Kidney epithelial cell (primary cell): ENCODE data around the gene PLB1. TPM values are rescaled to one million over a fixed set of nuclear protein-coding genes. Genes with fewer than 3 reads are reported as not detected.

Experiments
- DNase-seq: peaks from one replicate; pipeline ENCODE4 v3.0.0-alpha.2; 2010; ENCODE audit warnings: low read depth
- H3K27me3 ChIP-seq: 2 replicates; pipeline ENCODE4 v1.6.0; 2011; ENCODE audit warnings: low read length; ENCODE audit not compliant: control insufficient read depth, insufficient read depth
- H3K36me3 ChIP-seq: 2 replicates; pipeline ENCODE4 v1.5.1; 2011; ENCODE audit warnings: low read length; ENCODE audit not compliant: control insufficient read depth, insufficient read depth
- H3K4me3 ChIP-seq: 2 replicates; pipeline ENCODE4 v1.5.1; 2011; ENCODE audit warnings: low read depth, mild to moderate bottlenecking, control low read depth, low read length
- total RNA-seq: library from RNA; depleted of rRNA; stranded (reverse); fragments of >200 nt; gene quantifications from 2 replicates; pipeline ENCODE4 v1.2.3, GENCODE V29; 2015
- TF ChIP-seq, protein P1 (sequence below): IDR thresholded peaks from 2 replicates; pipeline ENCODE4 v1.5.1; 2011; ENCODE audit warnings: mild to moderate bottlenecking, moderate library complexity, low read length, control low read depth, inconsistent platforms; ENCODE audit not compliant: insufficient read depth, poor library complexity, severe bottlenecking

PLB1 gene
- total RNA-seq, 1 donor from 2014 or later, result 0.25 TPM

DNA sequence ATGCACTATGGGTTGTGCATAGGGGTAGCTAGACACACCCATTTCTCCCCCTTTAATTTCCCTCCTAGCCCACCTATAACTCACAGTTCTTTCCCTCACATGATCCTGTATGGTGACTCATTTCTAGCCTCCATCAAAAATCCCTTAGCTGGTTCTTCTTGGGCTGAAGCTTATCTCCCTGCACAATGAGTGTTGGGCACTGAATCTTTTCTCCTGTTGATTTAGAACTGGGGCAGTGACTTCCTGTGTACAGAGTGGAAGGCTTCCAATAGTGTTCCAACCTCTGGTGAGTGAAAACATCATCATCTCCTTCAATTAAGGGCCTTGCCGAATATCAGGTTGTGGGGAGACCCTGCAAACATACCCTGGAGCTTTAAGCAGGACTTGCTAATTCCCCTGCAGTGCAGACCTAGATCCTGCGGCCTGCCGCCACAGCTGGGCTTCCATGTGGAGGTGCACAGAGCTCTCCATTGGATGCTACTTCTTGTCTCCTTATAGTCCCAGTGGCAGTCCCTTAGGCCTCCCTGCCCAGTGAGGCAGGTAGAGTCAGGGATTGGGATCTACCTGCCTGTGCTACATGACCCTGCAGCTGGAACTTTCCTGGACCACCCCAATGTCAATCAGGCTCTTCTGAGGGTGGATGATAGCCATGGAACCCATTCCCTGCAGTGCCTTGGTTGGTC is 121.8 kb downstream of the PLB1 start:
- H3K4me3 ChIP-seq, result no peak overlapping the region
- H3K27me3 ChIP-seq, result no peaks in the 10 kb centered on the region
- H3K36me3 ChIP-seq, result no peaks in the 10 kb centered on the region
- DNase-seq, result no peak
- TF ChIP-seq, protein P1, sequence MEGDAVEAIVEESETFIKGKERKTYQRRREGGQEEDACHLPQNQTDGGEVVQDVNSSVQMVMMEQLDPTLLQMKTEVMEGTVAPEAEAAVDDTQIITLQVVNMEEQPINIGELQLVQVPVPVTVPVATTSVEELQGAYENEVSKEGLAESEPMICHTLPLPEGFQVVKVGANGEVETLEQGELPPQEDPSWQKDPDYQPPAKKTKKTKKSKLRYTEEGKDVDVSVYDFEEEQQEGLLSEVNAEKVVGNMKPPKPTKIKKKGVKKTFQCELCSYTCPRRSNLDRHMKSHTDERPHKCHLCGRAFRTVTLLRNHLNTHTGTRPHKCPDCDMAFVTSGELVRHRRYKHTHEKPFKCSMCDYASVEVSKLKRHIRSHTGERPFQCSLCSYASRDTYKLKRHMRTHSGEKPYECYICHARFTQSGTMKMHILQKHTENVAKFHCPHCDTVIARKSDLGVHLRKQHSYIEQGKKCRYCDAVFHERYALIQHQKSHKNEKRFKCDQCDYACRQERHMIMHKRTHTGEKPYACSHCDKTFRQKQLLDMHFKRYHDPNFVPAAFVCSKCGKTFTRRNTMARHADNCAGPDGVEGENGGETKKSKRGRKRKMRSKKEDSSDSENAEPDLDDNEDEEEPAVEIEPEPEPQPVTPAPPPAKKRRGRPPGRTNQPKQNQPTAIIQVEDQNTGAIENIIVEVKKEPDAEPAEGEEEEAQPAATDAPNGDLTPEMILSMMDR, result no peak

DNA sequence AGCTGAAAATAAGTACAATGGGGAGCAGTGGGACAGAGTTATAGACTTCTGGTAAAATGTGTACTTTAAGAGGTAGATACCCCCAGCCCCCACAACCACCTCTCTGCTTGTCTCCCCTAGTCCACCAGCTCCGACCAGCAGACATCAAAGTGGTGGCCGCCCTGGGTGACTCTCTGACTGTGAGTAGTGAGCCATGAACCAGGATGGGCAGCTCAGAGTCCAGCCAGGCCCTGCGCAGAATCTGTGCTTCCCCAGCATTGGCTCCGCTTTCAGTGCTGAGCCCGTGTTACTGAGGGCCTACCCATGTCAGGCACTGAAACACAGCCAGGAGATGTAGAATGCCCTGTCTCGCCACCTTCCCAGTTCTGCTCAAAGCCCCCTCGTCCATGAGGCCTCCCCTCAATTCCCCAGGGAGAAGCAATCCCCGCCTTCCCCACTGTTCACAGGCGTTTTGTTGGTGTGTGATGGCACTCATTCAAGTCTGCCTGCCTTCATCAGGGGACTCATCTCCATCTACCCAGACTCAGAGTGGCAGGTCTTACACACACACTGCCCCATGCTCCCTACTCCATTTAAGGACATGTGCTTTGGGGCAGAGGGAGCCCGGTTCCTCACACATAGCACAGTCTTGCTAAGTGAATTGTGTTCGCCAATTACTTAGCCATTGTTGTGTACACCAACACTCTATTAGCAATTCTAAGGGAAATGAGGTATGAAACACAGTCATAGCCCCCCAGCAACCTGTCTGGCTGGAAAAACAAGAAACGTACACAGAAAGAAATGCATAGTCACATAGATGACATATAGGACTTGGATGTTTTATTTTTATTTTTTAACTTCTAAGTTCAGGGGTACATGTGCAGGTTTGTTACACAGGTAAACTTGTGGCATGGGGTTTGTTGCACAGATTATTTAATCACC is 122.6 kb downstream of the PLB1 start:
- TF ChIP-seq, protein P1, result no peak
- Histone ChIP-seq H3K27me3 (no peaks in the 10 kb centered on the region), H3K36me3 (no peaks in the 10 kb centered on the region), H3K4me3 (no peak overlapping the region)
- no peak for DNase-seq

DNA sequence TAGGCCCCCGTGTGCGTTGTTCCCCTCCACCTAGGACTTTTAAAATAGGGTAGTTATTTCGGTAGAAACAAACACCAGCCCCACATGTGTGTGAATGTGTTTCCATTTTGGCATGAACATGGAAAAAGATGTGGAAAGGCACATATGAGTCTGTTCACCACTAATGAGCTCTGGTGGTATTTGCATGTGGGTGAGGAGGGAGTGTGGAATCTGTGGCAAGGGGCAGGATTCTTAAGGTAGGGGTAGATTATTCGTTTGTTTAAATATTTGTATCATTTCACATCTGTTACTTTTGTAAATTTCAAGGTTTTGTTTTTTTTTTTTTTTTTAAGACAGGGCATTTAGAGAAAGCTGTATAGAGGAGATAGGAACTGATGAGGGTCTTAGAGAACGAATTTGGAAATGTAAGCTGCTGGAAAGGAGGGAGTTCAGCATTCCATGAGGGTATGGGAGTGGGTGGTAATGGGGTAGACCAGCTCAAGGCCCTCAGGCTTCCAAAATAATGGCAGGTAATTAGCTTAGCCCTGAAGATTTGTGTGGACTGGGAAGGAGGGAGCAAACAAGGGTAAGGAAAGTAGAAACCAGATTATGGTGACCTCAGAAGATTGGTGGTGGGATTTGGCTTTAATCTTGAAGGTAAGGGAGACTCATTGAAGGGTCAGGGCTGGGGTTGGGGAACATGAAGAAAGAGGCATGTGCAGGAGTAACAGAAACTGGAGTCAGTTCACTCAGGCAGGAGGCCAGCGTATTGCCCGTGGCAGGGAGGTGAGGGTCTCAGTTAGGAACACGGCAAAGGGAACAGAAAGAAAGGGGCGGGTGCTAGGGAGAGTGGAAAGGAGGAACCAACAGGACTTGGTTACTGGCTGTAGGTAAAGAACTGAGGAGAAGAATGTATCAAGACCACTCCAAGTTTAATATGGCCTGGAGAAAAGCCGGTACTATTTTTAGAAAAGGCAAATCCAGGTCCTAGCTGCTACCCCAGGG is 123.6 kb downstream of the PLB1 start:
- Histone ChIP-seq H3K4me3 (no peak overlapping the region), H3K36me3 (no peaks in the 10 kb centered on the region), H3K27me3 (no peaks in the 10 kb centered on the region)
- TF ChIP-seq, protein P1, result no peak
- DNase-seq, result no peak

DNA sequence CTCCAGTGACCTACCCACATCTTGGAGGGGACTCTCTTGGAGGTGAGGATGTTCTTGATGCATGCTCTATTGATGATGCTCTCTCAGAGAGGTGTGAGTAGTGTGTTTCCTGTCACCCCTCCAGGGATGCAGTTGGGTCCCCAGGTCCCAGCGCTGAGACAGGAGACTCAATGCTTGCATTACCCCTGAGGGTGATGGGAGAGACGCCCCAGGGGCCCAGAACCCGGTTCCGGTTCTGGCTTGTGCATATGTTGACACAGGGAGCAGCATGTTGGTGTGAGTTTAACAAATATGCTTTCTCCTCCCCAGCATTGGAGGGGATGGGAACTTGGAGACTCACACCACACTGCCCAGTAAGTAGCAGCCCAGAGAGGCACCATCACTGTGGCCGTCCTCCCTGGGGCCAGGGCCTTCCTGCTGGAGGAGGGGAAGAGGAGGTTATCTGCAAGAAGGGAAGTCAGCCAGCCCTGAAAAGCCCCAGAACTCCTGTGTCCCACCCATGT is 124.5 kb downstream of the PLB1 start:
- H3K36me3 ChIP-seq, result no peaks in the 10 kb centered on the region
- TF ChIP-seq, protein P1, result no peak
- DNase-seq, result no peak
- H3K27me3 ChIP-seq, result no peaks in the 10 kb centered on the region
- H3K4me3 ChIP-seq, result no peak overlapping the region

DNA sequence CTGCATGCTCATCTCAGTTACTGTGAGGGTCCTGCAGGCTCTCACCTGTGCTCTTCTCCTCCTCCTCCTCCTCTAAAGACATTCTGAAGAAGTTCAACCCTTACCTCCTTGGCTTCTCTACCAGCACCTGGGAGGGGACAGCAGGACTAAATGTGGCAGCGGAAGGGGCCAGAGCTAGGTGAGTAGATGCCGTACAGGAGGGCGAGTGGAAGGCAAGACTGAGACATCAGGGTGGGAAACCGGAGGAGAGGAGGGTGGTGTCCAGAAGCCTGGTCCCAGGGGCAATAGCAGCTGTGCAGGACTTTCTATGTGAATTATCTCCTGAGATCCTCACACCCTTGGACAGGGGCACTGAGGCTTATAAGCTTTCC is 124.9 kb downstream of the PLB1 start:
- no peaks in the 10 kb centered on the region for H3K27me3 ChIP-seq
- no peak overlapping the region for H3K4me3 ChIP-seq
- DNase-seq, result no peak
- TF ChIP-seq, protein P1, result no peak
- no peaks in the 10 kb centered on the region for H3K36me3 ChIP-seq
